Osteocyte (in vitro differentiated cells): ENCODE results near the gene SHISA9. TPM values are rescaled to one million over a fixed set of nuclear protein-coding genes. Genes with fewer than 3 reads are reported as not detected.

Experiments used
- DNase-seq: peaks from one replicate; pipeline ENCODE4 v3.0.0; 2021; ENCODE audit warnings: mixed read lengths; ENCODE audit not compliant: unreplicated experiment; ENCODE audit errors: extremely low spot score
- H3K27ac Mint-ChIP-seq: one replicate; pipeline ENCODE4 v1.8.0; 2021; ENCODE audit warnings: mild to moderate bottlenecking, mixed read lengths; ENCODE audit not compliant: unreplicated experiment
- H3K27me3 Mint-ChIP-seq: one replicate; pipeline ENCODE4 v1.8.0; 2021; ENCODE audit warnings: mixed read lengths; ENCODE audit not compliant: unreplicated experiment
- H3K36me3 Mint-ChIP-seq: one replicate; pipeline ENCODE4 v1.8.0; 2021; ENCODE audit warnings: mixed read lengths; ENCODE audit not compliant: unreplicated experiment
- H3K4me1 Mint-ChIP-seq: one replicate; pipeline ENCODE4 v1.8.0; 2021; ENCODE audit warnings: mixed read lengths; ENCODE audit not compliant: unreplicated experiment
- H3K4me3 Mint-ChIP-seq: one replicate; pipeline ENCODE4 v1.8.0; 2021; ENCODE audit warnings: mild to moderate bottlenecking, moderate library complexity, mixed read lengths; ENCODE audit not compliant: unreplicated experiment
- H3K9me3 Mint-ChIP-seq: one replicate; pipeline ENCODE4 v1.8.0; 2021; ENCODE audit warnings: mixed read lengths; ENCODE audit not compliant: unreplicated experiment
- CTCF ChIP-seq: fragments of 200-600 bp; sonication (generic); IDR thresholded peaks from 2 replicates; pipeline ENCODE4 v1.5.0; 2021; ENCODE audit warnings: antibody characterized with exemption, mild to moderate bottlenecking, moderate library complexity
- total RNA-seq: library from RNA; stranded (reverse); gene quantifications from 2 replicates; pipeline ENCODE4 v1.2.1, GENCODE V29; 2021

The SHISA9 gene
- total RNA-seq, 1 donor from 2014 or later = not detected

GRCh38 chr16:13105427-13105826 is 204.0 kb downstream of the SHISA9 start:
- Mint-ChIP-seq H3K27ac (no peak overlapping the region), H3K4me1 (no peaks in the 10 kb centered on the region), H3K9me3 (peaks cover 36% of the 10 kb centered on the region), H3K27me3 (no peaks in the 10 kb centered on the region), H3K4me3 (no peak overlapping the region), H3K36me3 (no peaks in the 10 kb centered on the region)
- TF ChIP-seq CTCF = no peak
- DNase-seq = no peak

GRCh38 chr16:13106464-13106863 is 205.1 kb downstream of the SHISA9 start:
- Mint-ChIP-seq H3K4me3 (no peak overlapping the region), H3K27ac (no peak overlapping the region), H3K4me1 (no peaks in the 10 kb centered on the region), H3K36me3 (no peaks in the 10 kb centered on the region), H3K9me3 (peaks cover 30% of the 10 kb centered on the region), H3K27me3 (no peaks in the 10 kb centered on the region)
- no peak for TF ChIP-seq CTCF
- DNase-seq = no peak

- H3K4me1 Mint-ChIP-seq = no peaks in the 10 kb centered on the region
- no peak for DNase-seq
- TF ChIP-seq CTCF = no peak
- H3K9me3 Mint-ChIP-seq = peaks cover 31% of the 10 kb centered on the region
- H3K27me3 Mint-ChIP-seq = no peaks in the 10 kb centered on the region
- H3K4me3 Mint-ChIP-seq = no peak overlapping the region
- H3K27ac Mint-ChIP-seq = no peak overlapping the region
- no peaks in the 10 kb centered on the region for H3K36me3 Mint-ChIP-seq
Observed at GRCh38 chr16:13108126-13108525, 206.7 kb downstream of the SHISA9 start.

- no peak for TF ChIP-seq CTCF
- H3K27me3 Mint-ChIP-seq = no peaks in the 10 kb centered on the region
- no peaks in the 10 kb centered on the region for H3K4me1 Mint-ChIP-seq
Observed at GRCh38 chr16:13109171-13109570, 207.8 kb downstream of the SHISA9 start.

GRCh38 chr16:13110124-13110796 is 208.9 kb downstream of the SHISA9 start:
- no peak for TF ChIP-seq CTCF
- no peak for DNase-seq
- H3K27me3 Mint-ChIP-seq = no peaks in the 10 kb centered on the region
- H3K36me3 Mint-ChIP-seq = no peaks in the 10 kb centered on the region
- H3K4me1 Mint-ChIP-seq = no peaks in the 10 kb centered on the region
- no peak overlapping the region for H3K4me3 Mint-ChIP-seq
- peaks cover 33% of the 10 kb centered on the region for H3K9me3 Mint-ChIP-seq
- H3K27ac Mint-ChIP-seq = no peak overlapping the region

More at GRCh38 chr16:13109171-13109570, 207.8 kb downstream of the SHISA9 start:
- no peak for DNase-seq
- Mint-ChIP-seq H3K27ac (no peak overlapping the region), H3K4me3 (no peak overlapping the region), H3K9me3 (peaks cover 29% of the 10 kb centered on the region), H3K36me3 (no peaks in the 10 kb centered on the region)
